Measurements from ENCODE around the gene LRRIQ1. TPM values are rescaled to one million over a fixed set of nuclear protein-coding genes. Genes with fewer than 3 reads are reported as not detected.

The LRRIQ1 gene
- total RNA-seq, 1 donor from 2014 or later = not detected

DNA sequence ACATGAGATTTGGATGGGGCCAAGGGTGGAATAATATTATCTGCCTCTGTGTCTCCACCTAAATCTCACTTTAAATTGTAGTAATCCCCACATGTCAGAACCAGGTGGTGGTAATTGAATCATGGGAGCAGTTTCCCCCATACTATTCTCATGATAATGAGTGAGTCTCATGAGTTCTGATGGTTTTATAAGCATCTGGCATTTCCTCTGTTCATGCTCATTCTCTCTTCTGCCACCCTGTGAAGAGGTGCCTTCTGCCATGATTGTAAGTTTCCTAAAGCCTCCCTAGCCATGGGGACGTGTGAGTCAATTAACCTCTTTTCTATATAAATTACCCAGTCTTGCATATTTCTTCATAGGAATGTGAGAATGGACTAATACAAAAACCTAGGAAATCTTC, 29.9 kb upstream of the LRRIQ1 start:
- Mint-ChIP-seq H3K9me3 (ENCODE audit: low read depth) (no peaks in the 10 kb centered on the region), H3K36me3 (ENCODE audit: low read depth) (no peaks in the 10 kb centered on the region), H3K4me1 (ENCODE audit: low read depth) (no peaks in the 10 kb centered on the region), H3K4me3 (ENCODE audit: unreplicated experiment) (no peak overlapping the region), H3K27me3 (ENCODE audit: low read depth) (peaks cover 5% of the 10 kb centered on the region), H3K27ac (ENCODE audit: unreplicated experiment) (no peak overlapping the region)
- TF ChIP-seq, protein P1, sequence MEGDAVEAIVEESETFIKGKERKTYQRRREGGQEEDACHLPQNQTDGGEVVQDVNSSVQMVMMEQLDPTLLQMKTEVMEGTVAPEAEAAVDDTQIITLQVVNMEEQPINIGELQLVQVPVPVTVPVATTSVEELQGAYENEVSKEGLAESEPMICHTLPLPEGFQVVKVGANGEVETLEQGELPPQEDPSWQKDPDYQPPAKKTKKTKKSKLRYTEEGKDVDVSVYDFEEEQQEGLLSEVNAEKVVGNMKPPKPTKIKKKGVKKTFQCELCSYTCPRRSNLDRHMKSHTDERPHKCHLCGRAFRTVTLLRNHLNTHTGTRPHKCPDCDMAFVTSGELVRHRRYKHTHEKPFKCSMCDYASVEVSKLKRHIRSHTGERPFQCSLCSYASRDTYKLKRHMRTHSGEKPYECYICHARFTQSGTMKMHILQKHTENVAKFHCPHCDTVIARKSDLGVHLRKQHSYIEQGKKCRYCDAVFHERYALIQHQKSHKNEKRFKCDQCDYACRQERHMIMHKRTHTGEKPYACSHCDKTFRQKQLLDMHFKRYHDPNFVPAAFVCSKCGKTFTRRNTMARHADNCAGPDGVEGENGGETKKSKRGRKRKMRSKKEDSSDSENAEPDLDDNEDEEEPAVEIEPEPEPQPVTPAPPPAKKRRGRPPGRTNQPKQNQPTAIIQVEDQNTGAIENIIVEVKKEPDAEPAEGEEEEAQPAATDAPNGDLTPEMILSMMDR (IDR thresholded peaks at IDR 0.05) = no peak
- DNase-seq (ENCODE audit: low spot score) = no peak

DNA sequence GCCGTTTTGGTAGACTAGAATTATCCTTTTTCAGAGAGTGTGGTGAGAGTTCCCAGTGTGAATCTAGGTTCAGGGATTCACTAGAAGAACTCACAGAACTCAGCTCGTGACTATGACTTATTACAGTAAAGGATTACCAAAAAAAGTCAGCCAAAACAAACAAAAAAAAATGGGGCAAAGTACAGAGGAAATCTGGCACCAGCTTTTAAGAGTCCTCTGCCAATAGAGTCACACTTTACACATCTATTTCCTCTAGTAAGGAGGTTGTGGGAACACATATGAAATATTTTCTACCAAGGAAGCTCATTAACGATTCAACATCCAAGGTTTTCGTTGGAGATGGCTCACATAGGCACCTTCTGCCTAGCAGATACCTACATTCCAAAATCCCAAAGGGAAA, 28.3 kb upstream of the LRRIQ1 start:
- Mint-ChIP-seq H3K36me3 (ENCODE audit: low read depth) (no peaks in the 10 kb centered on the region), H3K27ac (ENCODE audit: unreplicated experiment) (no peak overlapping the region), H3K9me3 (ENCODE audit: low read depth) (no peaks in the 10 kb centered on the region), H3K4me3 (ENCODE audit: unreplicated experiment) (no peak overlapping the region), H3K27me3 (ENCODE audit: low read depth) (peaks cover 11% of the 10 kb centered on the region), H3K4me1 (ENCODE audit: low read depth) (no peaks in the 10 kb centered on the region)
- TF ChIP-seq, protein P1 (IDR thresholded peaks at IDR 0.05) = no peak
- DNase-seq (ENCODE audit: low spot score) = no peak

DNA sequence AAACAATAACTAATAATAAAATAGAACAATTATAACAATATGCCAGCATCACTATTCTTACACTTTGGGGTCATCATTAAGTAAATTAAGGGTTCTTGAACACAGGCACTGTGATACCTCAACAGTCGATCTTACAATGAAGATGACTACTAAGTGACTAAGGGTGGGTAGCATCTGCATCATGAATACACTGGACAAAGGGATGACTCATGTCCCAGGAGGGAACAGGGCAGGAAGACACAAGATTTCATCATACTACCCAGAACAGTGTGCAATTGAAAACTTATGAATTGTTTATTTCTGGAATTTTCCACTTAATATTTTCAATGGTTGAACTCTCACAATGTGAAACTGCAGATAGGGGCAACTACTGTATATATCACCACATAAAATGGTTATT, 19.7 kb upstream of the LRRIQ1 start:
- Mint-ChIP-seq H3K4me1 (ENCODE audit: low read depth) (peaks cover 3% of the 10 kb centered on the region), H3K27me3 (ENCODE audit: low read depth) (peaks cover 11% of the 10 kb centered on the region), H3K36me3 (ENCODE audit: low read depth) (no peaks in the 10 kb centered on the region), H3K27ac (ENCODE audit: unreplicated experiment) (no peak overlapping the region), H3K9me3 (ENCODE audit: low read depth) (no peaks in the 10 kb centered on the region), H3K4me3 (ENCODE audit: unreplicated experiment) (no peak overlapping the region)
- no peak for DNase-seq (ENCODE audit: low spot score)
- TF ChIP-seq, protein P1 (IDR thresholded peaks at IDR 0.05) = no peak

DNA sequence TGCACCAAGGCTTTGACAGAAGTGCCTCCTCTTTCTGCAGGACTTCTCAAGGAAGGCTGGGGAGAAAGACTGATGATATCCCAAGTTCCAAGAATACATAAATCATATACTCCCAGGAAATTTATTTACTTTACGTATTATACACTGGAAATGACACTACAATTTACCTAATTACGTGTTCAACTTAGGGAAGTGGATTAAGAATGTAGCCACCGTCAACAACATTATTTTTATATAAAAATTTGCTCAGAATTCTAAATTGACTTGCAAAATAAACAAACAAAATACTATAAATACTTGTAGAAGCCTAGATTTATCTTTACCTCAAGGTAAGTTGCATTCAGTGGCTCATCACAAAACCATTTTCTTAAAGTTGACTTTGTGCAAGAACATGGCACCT, 19.0 kb upstream of the LRRIQ1 start:
- TF ChIP-seq, protein P1 (IDR thresholded peaks at IDR 0.05) = no peak
- Mint-ChIP-seq H3K9me3 (ENCODE audit: low read depth) (no peaks in the 10 kb centered on the region), H3K4me3 (ENCODE audit: unreplicated experiment) (no peak overlapping the region), H3K27ac (ENCODE audit: unreplicated experiment) (no peak overlapping the region), H3K4me1 (ENCODE audit: low read depth) (peaks cover 3% of the 10 kb centered on the region), H3K36me3 (ENCODE audit: low read depth) (no peaks in the 10 kb centered on the region), H3K27me3 (ENCODE audit: low read depth) (peaks cover 11% of the 10 kb centered on the region)
- no peak for DNase-seq (ENCODE audit: low spot score)

DNA sequence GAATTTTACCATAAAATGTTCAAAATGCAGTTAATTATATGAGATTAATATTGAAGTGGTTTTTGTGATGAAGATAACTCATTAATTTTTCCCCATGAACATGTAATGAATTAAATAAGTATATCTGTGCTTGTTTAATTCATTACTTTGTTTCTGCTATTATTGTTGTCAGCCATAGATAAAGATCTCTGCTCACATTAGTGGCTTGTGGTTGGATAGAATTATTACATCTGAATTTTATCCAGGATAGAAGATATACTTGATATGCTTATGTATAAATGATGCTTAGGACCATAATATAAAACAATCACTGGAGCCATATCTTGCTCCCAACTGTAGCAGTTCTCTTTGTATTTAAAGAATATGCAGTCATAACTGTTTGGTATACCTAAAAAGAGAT, 18.5 kb upstream of the LRRIQ1 start:
- H3K27me3 Mint-ChIP-seq (ENCODE audit: low read depth) = peaks cover 10% of the 10 kb centered on the region
- peaks cover 3% of the 10 kb centered on the region for H3K4me1 Mint-ChIP-seq (ENCODE audit: low read depth)
- no peak overlapping the region for H3K4me3 Mint-ChIP-seq (ENCODE audit: unreplicated experiment)
- no peaks in the 10 kb centered on the region for H3K36me3 Mint-ChIP-seq (ENCODE audit: low read depth)
- DNase-seq (ENCODE audit: low spot score) = no peak
- H3K27ac Mint-ChIP-seq (ENCODE audit: unreplicated experiment) = no peak overlapping the region
- no peaks in the 10 kb centered on the region for H3K9me3 Mint-ChIP-seq (ENCODE audit: low read depth)
- TF ChIP-seq, protein P1 (IDR thresholded peaks at IDR 0.05) = no peak
